Aorta (tissue), 5 donors: ENCODE measurements around the gene CPED1. TPM values are rescaled to one million over a fixed set of nuclear protein-coding genes. Genes with fewer than 3 reads are reported as not detected.
"Not testable (repeated sequence)": the region's sequence is repeated elsewhere in the genome, so short reads cannot be mapped to it uniquely, and the experiment has no call there.

Source experiments
- ATAC-seq: fragments of 200-7000 bp; cut with Tn5 transposase; one replicate; pipeline ENCODE4 v1.9.1; 2022; ENCODE audit warnings: moderate library complexity; ENCODE audit not compliant: low FRiP score
- DNase-seq, 2 donors: peaks; one replicate each; pipeline ENCODE4 v3.0.0-alpha.2; 2020
- H3K27ac ChIP-seq, 2 donors: one replicate each; pipeline ENCODE4 v1.5.1; 2013; ENCODE audit warnings: low read length in 2 of 2, mild to moderate bottlenecking in 2 of 2, moderate library complexity in 2 of 2, control low read depth in 1 of 2, inconsistent platforms in 1 of 2, low read depth in 1 of 2
- H3K27me3 ChIP-seq, 2 donors: one replicate each; pipeline ENCODE4 v1.6.1; 2013; ENCODE audit warnings: control low read depth in 1 of 2, low read length in 1 of 2, mild to moderate bottlenecking in 1 of 2, moderate library complexity in 1 of 2; ENCODE audit not compliant: insufficient read depth in 2 of 2, control insufficient read depth in 1 of 2
- H3K36me3 ChIP-seq, 2 donors: one replicate each; pipeline ENCODE4 v1.6.1; 2013; ENCODE audit warnings: control low read depth in 1 of 2, low read length in 1 of 2, mild to moderate bottlenecking in 1 of 2; ENCODE audit not compliant: insufficient read depth in 2 of 2, control insufficient read depth in 1 of 2
- H3K4me1 ChIP-seq, 2 donors: one replicate each; pipeline ENCODE4 v1.6.1; 2013; ENCODE audit warnings: low read length in 2 of 2, control low read depth in 1 of 2, mild to moderate bottlenecking in 1 of 2, moderate library complexity in 1 of 2; ENCODE audit not compliant: insufficient read depth in 2 of 2, control insufficient read depth in 1 of 2
- H3K4me3 ChIP-seq, 2 donors: one replicate each; pipeline ENCODE4 v1.5.1; 2013; ENCODE audit warnings: low read length in 2 of 2, control low read depth in 1 of 2, mild to moderate bottlenecking in 1 of 2
- H3K9me3 ChIP-seq: one replicate; pipeline ENCODE4 v1.6.1; 2013; ENCODE audit warnings: mild to moderate bottlenecking, low read length; ENCODE audit not compliant: control insufficient read depth
- WGBS, 2 donors: extraction: QIAGEN DNeasy Blood & Tissue Kit; methylation state at CpG; one replicate each; pipeline ENCODE4 v1.1.7; 2013; 5-methylcytosine and 5-hydroxymethylcytosine counted together
- intact Hi-C, 2 donors: fragments of 100-400 bp; cut with DNase I; formaldehyde crosslinking; loops; one replicate each; pipeline versions ENCODE4 v1.14.2 to v1.15.0; 2022
- polyA plus RNA-seq, 2 donors: library from polyadenylated mRNA; stranded (reverse); fragments of 200-250 nt; gene quantifications; one replicate each; pipeline ENCODE4 v1.2.3, GENCODE V29; 2013
- total RNA-seq, 2 donors: library from RNA; stranded (reverse); fragmentation: NEBNext Ultra II Directional; extraction: Animal tissue kit (Norgen Biotek cat#: 25700); gene quantifications; one replicate each; pipeline ENCODE4 v1.2.1, GENCODE V29; 2021
- donor health status: healthy with polysubstance abuse.
- donor health status: Bipolar disorder and iron deficiency.
- donor health status: DM: no; HTN: no; CAD: no.
- donor health status: DM: no; HTN: no; CAD: no.
- donor health status: DM: yes; HTN: yes; CAD: no.

CPED1 gene
- total and polyA plus RNA-seq, 4 donors: 35.3 to 201 (median 79.0) TPM

- Histone ChIP-seq H3K36me3 (no peaks in the 10 kb centered on the region), H3K4me1 (peaks cover 0 to 2% of the 10 kb centered on the region in 2 donors), H3K27ac (no peak overlapping the region), H3K9me3 (no peaks in the 10 kb centered on the region), H3K4me3 (no peak overlapping the region), H3K27me3 (no peaks in the 10 kb centered on the region)
- intact Hi-C loops: no loop called here
- DNase-seq: no peak
- WGBS, 2 donors: 97% methylated on average over 1 of the region's 1 CpG
- no peak for ATAC-seq
Measured at GRCh38 chr7:121053219-121053618, 64.7 kb downstream of the CPED1 start.

GRCh38 chr7:121054925-121055324, 66.4 kb downstream of the CPED1 start:
- H3K27me3 ChIP-seq: no peaks in the 10 kb centered on the region
- H3K27ac ChIP-seq: no peak overlapping the region
- no peak overlapping the region for H3K4me3 ChIP-seq
- 82 to 83% methylated on average over 1 of the region's 1 CpG for WGBS, 2 donors
- H3K4me1 ChIP-seq: peaks cover 0 to 2% of the 10 kb centered on the region in 2 donors
- intact Hi-C loops: no loop called here
- H3K36me3 ChIP-seq: no peaks in the 10 kb centered on the region
- ATAC-seq (no peak), DNase-seq (no peak)
- H3K9me3 ChIP-seq: no peaks in the 10 kb centered on the region

- ATAC-seq (no peak), DNase-seq (no peak)
- no peak overlapping the region for H3K4me3 ChIP-seq
- 96 to 97% methylated on average over 5 of the region's 5 CpGs for WGBS, 2 donors
- H3K4me1 ChIP-seq: peaks cover 0 to 1% of the 10 kb centered on the region in 2 donors
- no peak overlapping the region for H3K27ac ChIP-seq
- no peaks in the 10 kb centered on the region for H3K27me3 ChIP-seq
- intact Hi-C loops: no loop called here
- no peaks in the 10 kb centered on the region for H3K9me3 ChIP-seq
- H3K36me3 ChIP-seq: peaks cover 0 to 1% of the 10 kb centered on the region in 2 donors
Measured at GRCh38 chr7:121057878-121058277, 69.4 kb downstream of the CPED1 start.

GRCh38 chr7:121058975-121059374, 70.5 kb downstream of the CPED1 start:
- no peak for ATAC-seq
- Histone ChIP-seq H3K27me3 (no peaks in the 10 kb centered on the region), H3K36me3 (peaks cover 0 to 1% of the 10 kb centered on the region in 2 donors), H3K4me1 (peaks cover 0 to 2% of the 10 kb centered on the region in 2 donors), H3K9me3 (no peaks in the 10 kb centered on the region), H3K27ac (no peak overlapping the region), H3K4me3 (no peak overlapping the region)
- whole genome bisulfite sequencing, 2 donors: 97 to 98% methylated on average over 2 of the region's 2 CpGs
- intact Hi-C loops: no loop called here
- no peak for DNase-seq

- H3K4me3 ChIP-seq, DNase-seq, H3K9me3 ChIP-seq, ATAC-seq, H3K36me3 ChIP-seq, H3K27me3 ChIP-seq, H3K4me1 ChIP-seq, intact Hi-C loops, H3K27ac ChIP-seq: not testable (repeated sequence)
- 95 to 98% methylated on average over 28 to 40 of the region's 40 CpGs for WGBS, 2 donors
Measured at GRCh38 chr7:121059979-121060509, 71.5 kb downstream of the CPED1 start.

- Histone ChIP-seq H3K4me3 (no peak overlapping the region), H3K36me3 (peaks cover 0 to 1% of the 10 kb centered on the region in 2 donors), H3K4me1 (peaks cover 0 to 2% of the 10 kb centered on the region in 2 donors), H3K27me3 (no peaks in the 10 kb centered on the region), H3K27ac (no peak overlapping the region), H3K9me3 (no peaks in the 10 kb centered on the region)
- intact Hi-C loops: no loop called here
- no peak for DNase-seq
- ATAC-seq: no peak
- WGBS, 2 donors: 83 to 86% methylated on average over 5 of the region's 5 CpGs
Measured at GRCh38 chr7:121061677-121062582, 73.4 kb downstream of the CPED1 start.

GRCh38 chr7:121062671-121063279, 74.3 kb downstream of the CPED1 start:
- intact Hi-C loops: no loop called here
- Histone ChIP-seq H3K27me3 (no peaks in the 10 kb centered on the region), H3K27ac (no peak overlapping the region), H3K9me3 (no peaks in the 10 kb centered on the region), H3K4me3 (no peak overlapping the region), H3K36me3 (peaks cover 0 to 1% of the 10 kb centered on the region in 2 donors), H3K4me1 (peaks cover 0 to 2% of the 10 kb centered on the region in 2 donors)
- WGBS, 2 donors: 87% methylated on average over 11 of the region's 11 CpGs
- no peak for ATAC-seq
- no peak for DNase-seq

GRCh38 chr7:121067717-121068116, 79.2 kb downstream of the CPED1 start:
- H3K4me1 ChIP-seq, H3K27me3 ChIP-seq, ATAC-seq, DNase-seq, H3K27ac ChIP-seq, H3K9me3 ChIP-seq, intact Hi-C loops, H3K4me3 ChIP-seq, H3K36me3 ChIP-seq: not testable (repeated sequence)
- WGBS, 2 donors: 79 to 89% methylated on average over 2 of the region's 2 CpGs
